NCI-H524 (cell line): ENCODE results near the gene GGCX.
"Not testable (repeated sequence)": the region's sequence is repeated elsewhere in the genome, so short reads cannot be mapped to it uniquely, and the experiment has no call there.

ENCODE experiments used
- DNase-seq, 2 experiments: peaks; one replicate each; lab custom pipeline; 2025; lab: John Stamatoyannopoulos, UW

The GGCX gene

GRCh38 chr2:85575739-85576138 is 14.4 kb upstream of the GGCX start:
- no peak for DNase-seq

GRCh38 chr2:85566265-85566664 is 5.0 kb upstream of the GGCX start:
- no peak for DNase-seq

- DNase-seq: no peak
Measured at GRCh38 chr2:85564144-85564563, 2.9 kb upstream of the GGCX start.

DNA sequence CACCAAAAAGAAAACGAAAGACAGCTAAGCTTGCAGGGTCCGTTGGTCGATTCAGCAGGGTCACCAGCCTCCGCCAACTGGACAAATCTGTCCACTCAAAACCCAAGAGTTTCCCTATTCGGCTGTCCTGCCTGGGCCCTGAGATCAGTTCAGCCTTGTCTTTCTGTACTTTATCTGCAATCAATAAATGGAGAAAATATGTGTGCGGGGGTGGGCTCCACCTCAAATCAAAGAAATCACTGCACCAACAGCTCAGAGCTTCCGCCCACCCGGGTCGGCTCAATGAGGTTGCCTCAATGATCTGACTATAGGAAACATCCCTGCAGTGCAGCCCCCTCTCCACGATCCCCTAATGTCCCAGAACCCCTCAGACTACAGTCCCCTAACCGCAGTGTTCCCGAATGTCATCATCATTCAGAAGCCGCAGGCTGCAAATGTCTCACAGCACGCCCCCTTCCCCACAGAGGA is 447 bp downstream of the GGCX start:
- no peak for DNase-seq

- not testable (repeated sequence) for DNase-seq
Measured at GRCh38 chr2:85560403-85560726, 928 bp downstream of the GGCX start.

DNA sequence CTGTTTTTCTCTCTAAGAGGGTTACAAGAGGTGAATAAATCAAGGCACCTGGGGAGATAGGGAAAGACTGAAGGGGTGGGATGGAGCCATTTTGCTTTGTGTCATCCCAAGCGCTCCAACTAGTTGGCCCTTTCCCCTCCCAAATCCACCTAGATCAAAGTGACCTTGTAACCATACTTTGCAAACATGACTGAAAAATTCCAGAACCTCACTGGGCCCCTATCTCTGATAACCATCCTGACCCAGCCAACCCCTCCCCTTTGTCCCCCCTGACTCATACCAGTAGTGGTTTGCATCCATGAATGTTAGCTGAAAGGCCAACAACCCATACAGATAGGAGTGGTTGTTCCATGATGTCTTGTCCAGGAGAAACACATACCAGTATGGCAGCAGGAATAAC is 3.1 kb downstream of the GGCX start:
- DNase-seq: no peak

GRCh38 chr2:85557130-85557529 is 4.2 kb downstream of the GGCX start:
- DNase-seq: no peak

DNA sequence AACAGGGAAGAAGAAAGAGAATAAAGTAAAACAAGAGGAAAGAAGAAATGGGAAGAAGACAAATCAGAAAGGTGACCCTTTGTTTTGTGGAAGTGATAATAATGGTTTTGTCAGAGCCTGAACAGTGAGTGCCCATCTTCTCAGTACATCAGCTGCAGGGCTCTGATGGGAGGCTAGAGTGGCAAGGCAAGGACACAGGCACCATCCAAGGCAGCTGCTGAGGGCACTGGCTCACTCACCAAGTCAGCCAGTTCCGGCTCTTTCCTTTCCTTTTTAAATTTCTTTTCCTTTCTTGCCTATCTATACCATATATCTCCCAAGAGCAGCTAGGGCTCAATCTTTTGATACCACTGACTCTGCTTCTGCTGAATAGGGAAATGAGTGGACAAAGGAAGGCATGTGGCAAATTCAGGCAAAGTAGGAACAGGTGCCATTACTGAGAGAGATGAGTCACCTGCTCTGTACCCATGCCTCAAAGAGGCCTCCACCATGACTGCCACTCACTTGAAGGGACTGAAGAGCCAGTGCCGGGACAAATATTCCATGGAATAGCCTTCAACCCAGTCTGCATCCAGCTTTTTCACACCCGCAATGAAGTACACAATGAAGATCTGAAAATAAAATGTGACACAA is 6.2 kb downstream of the GGCX start:
- DNase-seq: no peak

GRCh38 chr2:85553184-85553583 is 8.1 kb downstream of the GGCX start:
- DNase-seq: no peak

DNA sequence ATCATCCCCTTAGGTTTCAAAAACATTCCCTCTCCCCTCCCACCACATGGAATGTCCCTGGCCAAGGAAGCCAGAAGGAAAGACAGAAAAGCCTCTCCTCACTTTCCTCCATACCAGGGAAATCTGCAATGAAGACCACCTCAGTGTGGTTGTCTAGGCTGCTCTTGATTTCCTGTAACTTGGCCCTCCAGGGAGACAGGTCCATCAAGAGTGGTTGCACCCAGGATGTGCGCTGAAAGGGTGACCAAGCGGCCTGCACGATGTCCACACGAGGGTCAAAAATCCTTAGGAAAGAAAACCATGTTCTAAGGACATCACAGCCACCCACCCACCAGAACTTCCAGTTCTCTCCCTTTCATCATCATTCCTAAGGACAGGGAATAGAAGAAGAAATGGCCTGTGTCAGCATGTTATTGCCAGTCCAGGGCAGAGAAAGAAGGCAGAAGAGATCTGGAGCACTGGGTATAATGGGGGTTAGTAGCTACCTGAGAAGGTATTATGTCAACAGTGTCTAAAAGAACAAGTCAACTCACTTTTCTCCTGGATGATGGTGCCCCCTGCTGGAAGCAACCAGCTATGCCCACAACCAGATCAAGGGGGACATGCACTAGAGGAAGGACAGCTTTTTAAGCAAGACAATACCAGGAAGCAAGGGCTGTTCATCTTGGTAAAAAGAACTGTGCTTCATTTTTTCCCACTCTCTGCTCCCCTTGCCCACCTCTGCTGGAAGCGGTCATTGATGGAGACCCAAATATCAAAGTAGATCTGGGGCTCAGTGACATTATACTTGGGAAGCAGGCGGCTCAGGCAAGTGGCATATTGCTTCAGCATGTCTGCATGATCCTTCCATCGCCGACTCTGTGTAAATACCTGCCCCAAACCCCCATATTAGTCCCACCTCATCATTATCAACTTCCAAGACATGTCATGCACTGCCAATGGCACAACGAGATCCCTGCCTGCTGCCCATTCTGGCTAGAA is 9.3 kb downstream of the GGCX start:
- DNase-seq: peak; percentile 20 to 78

DNA sequence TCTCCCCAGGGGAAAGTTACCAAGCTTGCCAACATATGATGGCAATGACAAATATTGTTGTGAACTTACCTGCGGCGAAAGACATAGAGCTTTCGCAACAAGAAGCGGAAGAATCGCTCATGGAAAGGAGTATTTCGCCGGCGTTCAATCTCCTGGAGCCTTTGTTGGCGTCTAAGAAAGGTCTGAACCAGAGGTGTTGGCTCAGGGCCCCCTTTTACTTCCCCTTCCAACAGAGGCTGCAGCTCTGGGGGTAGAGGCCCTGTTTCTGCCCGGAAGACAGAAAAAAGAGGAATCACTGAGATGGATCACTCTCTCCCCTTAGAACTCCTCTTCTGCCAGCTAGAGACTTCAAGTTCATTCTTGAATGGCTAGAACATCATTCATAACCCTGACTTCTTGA is 10.8 kb downstream of the GGCX start:
- DNase-seq: no peak

- DNase-seq: peak in 1 of 2 experiments; percentile 79
Measured at GRCh38 chr2:85549826-85550225, 11.5 kb downstream of the GGCX start.

GRCh38 chr2:85549095-85549494 is 12.2 kb downstream of the GGCX start:
- no peak for DNase-seq

DNA sequence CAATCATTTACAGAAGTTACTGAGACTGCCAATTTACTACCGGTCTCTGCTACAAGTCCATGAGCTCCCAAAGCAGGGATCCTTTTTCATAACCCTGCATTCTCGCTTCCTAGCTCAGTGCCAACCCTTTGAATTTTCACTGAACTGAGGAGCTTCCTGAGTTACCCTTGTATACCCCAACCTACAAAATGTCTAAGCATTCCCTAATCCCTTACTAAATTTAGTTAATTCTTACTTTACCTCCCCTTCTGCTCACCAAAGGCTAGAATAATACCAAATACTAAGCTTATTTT is 12.7 kb downstream of the GGCX start:
- no peak for DNase-seq

DNA sequence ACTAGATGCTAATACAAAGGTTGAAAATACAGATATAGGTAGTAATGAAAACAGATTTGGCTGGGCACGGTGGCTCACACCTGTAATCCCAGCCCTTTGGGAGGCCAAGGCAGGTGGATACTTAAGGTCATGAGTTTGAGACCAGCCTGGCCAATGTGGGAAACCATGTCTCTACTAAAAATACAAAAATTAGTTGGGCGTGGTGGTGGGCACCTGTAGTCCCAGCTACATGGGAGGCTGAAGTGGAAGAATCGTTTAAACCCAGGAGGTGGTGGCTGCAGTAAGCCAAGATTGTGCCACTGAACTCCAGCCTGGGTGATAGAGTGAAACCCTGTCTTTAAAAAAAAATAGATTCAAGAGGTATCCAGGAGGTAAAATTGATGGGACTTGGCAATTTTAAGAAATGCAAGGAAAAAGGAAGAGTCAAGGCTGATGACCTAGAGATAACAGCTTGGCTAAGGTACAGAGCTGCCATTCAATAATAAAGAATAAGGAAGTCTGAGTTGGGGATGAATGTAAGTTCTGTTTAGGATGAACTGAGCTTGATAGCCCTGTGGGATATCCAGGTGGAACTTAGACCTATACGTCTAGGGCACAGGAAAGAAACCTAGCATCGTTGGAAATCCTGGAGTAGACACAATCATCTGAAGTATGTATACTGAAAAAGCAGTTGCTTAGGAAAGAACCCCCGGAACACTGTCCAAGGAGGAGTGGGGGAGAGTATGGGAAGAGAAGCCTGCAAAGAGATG is 13.3 kb downstream of the GGCX start:
- DNase-seq: no peak

- DNase-seq: peak in 1 of 2 experiments; percentile 43
Measured at GRCh38 chr2:85547089-85547858, 14.0 kb downstream of the GGCX start.

DNA sequence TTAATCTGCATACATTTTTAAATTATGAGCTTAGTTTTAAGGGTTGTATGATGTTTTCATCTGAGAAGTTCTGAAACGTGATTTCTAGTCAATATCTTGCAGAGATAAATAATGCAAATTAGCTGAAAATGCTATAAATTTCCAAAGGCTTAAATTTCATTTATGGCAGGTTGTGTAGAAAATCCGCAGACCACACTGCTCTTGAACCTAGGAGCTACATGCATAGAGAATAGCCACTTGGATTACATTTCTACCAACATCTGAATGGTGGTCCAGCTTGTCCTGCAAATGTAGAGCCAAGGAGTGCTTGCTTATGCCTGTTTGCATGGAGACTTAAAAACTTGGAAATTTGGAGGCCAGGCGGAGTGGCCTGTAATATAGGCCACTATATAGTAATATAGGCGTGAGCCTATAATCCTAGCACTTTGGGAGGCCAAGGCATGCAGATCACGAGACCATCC is 15.5 kb downstream of the GGCX start:
- DNase-seq: peak in 1 of 2 experiments; percentile 51

DNA sequence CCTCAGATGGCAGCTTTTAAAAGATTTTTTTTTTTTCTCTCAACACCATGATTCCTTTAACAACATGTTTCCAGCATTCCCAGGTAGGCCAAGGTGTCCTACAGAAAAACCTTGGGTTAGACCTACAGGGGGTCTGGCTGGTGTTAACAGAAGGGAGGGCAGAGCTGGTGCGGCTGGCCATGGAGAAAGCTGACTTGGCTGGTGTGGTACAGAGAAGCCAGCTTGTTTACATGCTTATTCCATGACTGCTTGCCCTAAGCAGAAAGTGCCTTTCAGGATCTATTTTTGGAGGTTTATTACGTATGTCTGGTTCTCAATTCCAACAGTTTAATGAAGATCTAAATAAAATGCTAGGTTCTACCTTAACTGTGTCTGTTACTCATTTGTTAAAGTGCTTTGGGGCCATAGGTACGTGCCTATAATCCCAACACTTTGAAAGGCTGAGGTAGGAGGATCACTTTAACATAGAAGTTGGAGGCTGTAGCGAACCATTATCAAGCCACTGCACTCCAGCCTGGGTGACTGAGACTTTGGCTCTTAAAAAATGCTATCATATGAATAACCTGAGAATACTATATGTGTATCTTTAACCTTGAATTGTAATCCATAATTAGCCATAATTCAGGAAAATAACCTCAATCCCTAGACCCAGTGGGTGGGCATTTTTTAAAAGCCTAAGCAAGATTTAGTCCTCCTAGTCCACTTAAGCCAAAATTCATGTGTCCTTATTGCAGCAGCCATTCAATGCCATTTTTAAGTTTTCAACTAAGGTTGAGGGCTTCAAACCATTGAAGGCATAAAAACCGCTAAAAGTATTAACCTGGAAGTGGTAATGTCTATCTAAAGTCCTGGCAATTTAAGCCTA is 16.1 kb downstream of the GGCX start:
- DNase-seq: peak in 1 of 2 experiments; percentile 26

- DNase-seq: not testable (repeated sequence)
Measured at GRCh38 chr2:85544254-85544691, 17.0 kb downstream of the GGCX start.

DNA sequence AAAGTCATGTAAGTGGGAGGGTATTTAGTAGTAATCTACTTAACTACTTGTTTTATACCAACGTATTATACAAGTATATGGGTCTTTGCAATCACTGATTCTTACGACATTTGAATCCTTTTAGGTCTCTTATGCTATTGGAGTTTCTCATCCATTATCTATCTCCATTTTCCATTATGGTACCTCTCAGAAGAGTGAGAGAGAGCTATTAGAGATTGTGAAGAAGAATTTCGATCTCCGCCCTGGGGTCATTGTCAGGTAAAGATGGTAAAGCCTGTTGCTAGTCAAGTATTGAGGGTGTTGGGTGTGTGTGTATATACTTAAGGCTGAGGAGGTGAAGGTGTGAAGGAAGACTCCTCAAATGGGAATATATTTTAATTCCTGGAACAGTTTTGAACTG is 18.5 kb downstream of the GGCX start:
- no peak for DNase-seq
